Liver (tissue), 3 donors: Measurements from ENCODE around the gene DEPDC5.

Experiments used
- CTCF ChIP-seq: fragments of 150-350 bp; IDR thresholded peaks from 2 replicates; pipeline ENCODE4 v1.5.1; 2017; ENCODE audit warnings: improper control_type of control experiment, low read depth, low read length; ENCODE audit not compliant: missing input control
- MAX ChIP-seq: IDR thresholded peaks from 2 replicates; pipeline ENCODE4 v1.6.1; 2016; ENCODE audit warnings: antibody characterized with exemption
- SP1 ChIP-seq: IDR thresholded peaks from 2 replicates; pipeline ENCODE4 v1.6.1; 2018; ENCODE audit warnings: antibody characterized with exemption, mild to moderate bottlenecking
- ZBTB33 ChIP-seq: IDR thresholded peaks from 2 replicates; pipeline ENCODE4 v1.6.1; 2016; ENCODE audit warnings: antibody characterized with exemption
- donor health status: healthy.
- donor health status: healthy.

GRCh38 chr22:31876156-31876920 is 122.5 kb downstream of the DEPDC5 start:
- TF ChIP-seq CTCF (no peak), MAX (no peak), SP1 (no peak), ZBTB33 (no peak)
